Liver (tissue), 9 donors: Measurements from ENCODE around the gene MAPKAP1. TPM values are rescaled to one million over a fixed set of nuclear protein-coding genes. Genes with fewer than 3 reads are reported as not detected.

Source experiments
- DNase-seq: peaks from one replicate; pipeline ENCODE4 v3.0.0-alpha.2; 2017; ENCODE audit warnings: low spot score
- H3K27ac ChIP-seq, 2 donors: one replicate each; pipeline ENCODE4 v1.7.0; 2013; ENCODE audit warnings: inconsistent platforms in 2 of 2, low read length in 2 of 2, control low read depth in 1 of 2, low read depth in 1 of 2, mild to moderate bottlenecking in 1 of 2
- H3K27me3 ChIP-seq, 4 donors: one replicate each; pipeline versions ENCODE4 v1.6.1 to v1.7.0; 2013; ENCODE audit warnings: low read length in 3 of 4, inconsistent platforms in 1 of 4, mild to moderate bottlenecking in 1 of 4, moderate library complexity in 1 of 4; ENCODE audit not compliant: control insufficient read depth in 4 of 4, insufficient read depth in 4 of 4
- H3K36me3 ChIP-seq, 4 donors: one replicate each; pipeline versions ENCODE4 v1.6.1 to v1.7.0; 2013; ENCODE audit warnings: low read length in 3 of 4, mild to moderate bottlenecking in 3 of 4, low read depth in 1 of 4, moderate library complexity in 1 of 4; ENCODE audit not compliant: control insufficient read depth in 4 of 4, insufficient read depth in 3 of 4
- H3K4me1 ChIP-seq, 4 donors: one replicate each; pipeline versions ENCODE4 v1.6.1 to v1.7.0; 2013; ENCODE audit warnings: low read length in 3 of 4, mild to moderate bottlenecking in 3 of 4, moderate library complexity in 1 of 4; ENCODE audit not compliant: control insufficient read depth in 4 of 4, insufficient read depth in 4 of 4
- H3K4me3 ChIP-seq, 3 donors: one replicate each; pipeline versions ENCODE4 v1.6.1 to v1.7.0; 2013; ENCODE audit warnings: low read length in 3 of 3, control low read depth in 1 of 3, low read depth in 1 of 3, mild to moderate bottlenecking in 1 of 3
- H3K9ac ChIP-seq, 2 donors: one replicate each; pipeline ENCODE4 v1.7.0; 2013; ENCODE audit warnings: low read length in 2 of 2, mild to moderate bottlenecking in 2 of 2, moderate library complexity in 2 of 2, control low read depth in 1 of 2, low read depth in 1 of 2
- H3K9me3 ChIP-seq, 4 donors: one replicate each; pipeline versions ENCODE4 v1.6.1 to v1.7.0; 2013; ENCODE audit warnings: low read length in 3 of 4; ENCODE audit not compliant: control insufficient read depth in 4 of 4
- EGR1 ChIP-seq, 2 donors: IDR thresholded peaks; 2 replicates each; pipeline ENCODE4 v1.6.1; 2016 to 2018; ENCODE audit warnings: antibody characterized with exemption in 2 of 2, low read depth in 2 of 2
- FOXA2 ChIP-seq: IDR thresholded peaks from 2 replicates; pipeline ENCODE4 v1.6.1; 2016; ENCODE audit warnings: antibody characterized with exemption
- GABPA ChIP-seq, 2 donors: IDR thresholded peaks in 1 of 2; conservative IDR thresholded peaks in 1 of 2; 2 replicates each; pipeline ENCODE4 v1.6.1; 2016; ENCODE audit warnings: antibody characterized with exemption in 2 of 2, mild to moderate bottlenecking in 1 of 2, moderate library complexity in 1 of 2
- HNF4A ChIP-seq, 2 donors: conservative IDR thresholded peaks; 2 replicates each; pipeline ENCODE4 v1.6.1; 2016; ENCODE audit warnings: antibody characterized with exemption in 2 of 2, mild to moderate bottlenecking in 2 of 2
- HNF4G ChIP-seq: IDR thresholded peaks from 2 replicates; pipeline ENCODE4 v1.6.1; 2016; ENCODE audit warnings: antibody characterized with exemption
- RAD21 ChIP-seq, 2 donors: IDR thresholded peaks; 2 replicates each; pipeline ENCODE4 v1.6.1; 2016; ENCODE audit warnings: antibody characterized with exemption in 2 of 2, mild to moderate bottlenecking in 2 of 2
- RXRA ChIP-seq, 2 donors: IDR thresholded peaks; 2 replicates each; pipeline ENCODE4 v1.6.1; 2017 to 2018; ENCODE audit warnings: antibody characterized with exemption in 2 of 2, mild to moderate bottlenecking in 1 of 2
- SP1 ChIP-seq: IDR thresholded peaks from 2 replicates; pipeline ENCODE4 v1.6.1; 2018; ENCODE audit warnings: antibody characterized with exemption, mild to moderate bottlenecking
- WGBS: extraction: QIAGEN DNeasy Blood & Tissue Kit; methylation state at CpG from one replicate; pipeline ENCODE4 v1.1.7; 2013; 5-methylcytosine and 5-hydroxymethylcytosine counted together
- polyA plus RNA-seq, 2 donors: library from polyadenylated mRNA; stranded (reverse) in 1 of 2; unstranded in 1 of 2; fragments of 200-250 nt in 1 of 2; fragments of >200 nt in 1 of 2; fragmentation: Nextera tagmentation in 1 of 2; extraction: Ambion mirVana in 1 of 2; gene quantifications; one replicate each; pipeline versions ENCODE4 v1.2.1 to v1.2.3, GENCODE V29; 2013 to 2015
- total RNA-seq, 2 donors: library from RNA; depleted of rRNA; stranded (reverse); fragments of >200 nt; gene quantifications; one replicate each; pipeline ENCODE4 v1.2.3, GENCODE V29; 2014
- TF ChIP-seq, protein P1 (sequence below): IDR thresholded peaks from 2 replicates; pipeline ENCODE4 v1.6.1; 2016; ENCODE audit warnings: antibody characterized with exemption, mild to moderate bottlenecking
- TF ChIP-seq, protein P2 (sequence below): IDR thresholded peaks from 2 replicates; pipeline ENCODE4 v1.6.1; 2016; ENCODE audit warnings: antibody characterized with exemption
- TF ChIP-seq, protein P3 (sequence below): IDR thresholded peaks from 2 replicates; pipeline ENCODE4 v1.6.1; 2016; ENCODE audit warnings: antibody characterized with exemption
- TF ChIP-seq, protein P4 (sequence below): fragments of 150-350 bp; IDR thresholded peaks from 2 replicates; pipeline ENCODE4 v1.5.1; 2017; ENCODE audit warnings: improper control_type of control experiment, low read depth, low read length; ENCODE audit not compliant: missing input control
- donor health status: healthy.
- donor health status: healthy.
- donor health status: healthy.
- donor health status: healthy.
- donor health status: healthy.

Gene MAPKAP1
- total and polyA plus RNA-seq, 4 donors: 23.6 to 55.9 (median 32.7) TPM

DNA sequence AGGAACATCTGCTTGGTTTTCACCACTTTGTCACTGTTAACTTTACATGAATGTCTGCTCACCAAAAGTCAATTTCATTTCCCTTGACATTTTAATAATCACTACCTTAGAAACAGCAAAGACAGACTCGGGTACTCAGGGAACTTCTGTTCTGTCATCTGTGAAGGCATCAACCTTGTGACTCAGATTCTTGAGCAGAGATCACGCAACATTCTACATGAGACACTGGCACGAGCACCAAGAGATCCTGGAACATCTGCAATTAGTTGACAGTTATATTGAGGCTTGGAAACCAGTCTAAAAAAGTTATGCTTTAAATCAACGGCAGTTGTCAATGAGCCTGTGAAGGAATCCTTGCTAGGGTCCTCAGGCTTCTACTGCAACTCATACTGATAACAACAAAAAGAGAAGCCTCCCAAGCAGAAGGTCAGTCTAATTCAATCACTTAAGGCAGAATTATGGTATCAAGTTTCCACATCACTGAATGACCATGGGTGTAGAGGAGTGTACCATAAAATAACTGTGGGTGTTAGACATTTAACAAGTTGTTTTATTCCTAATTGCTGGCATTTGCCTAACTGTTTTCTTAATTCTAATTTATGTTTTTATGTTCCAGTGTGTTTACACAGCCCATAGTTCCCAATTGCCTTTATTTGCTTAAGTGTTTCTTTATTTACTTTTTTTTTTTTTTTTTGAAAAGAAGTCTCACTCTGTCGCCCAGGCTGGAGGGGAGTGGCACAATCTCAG lies 36.8 kb upstream of the MAPKAP1 start:
- no peak for DNase-seq
- Histone ChIP-seq H3K36me3 (no peaks in the 10 kb centered on the region), H3K4me3 (no peak overlapping the region), H3K9ac (no peak overlapping the region), H3K27ac (no peak overlapping the region), H3K4me1 (peaks cover 0 to 11% (median 7%) of the 10 kb centered on the region in 4 donors), H3K27me3 (no peaks in the 10 kb centered on the region), H3K9me3 (no peaks in the 10 kb centered on the region)
- no peak for TF ChIP-seq SP1
- TF ChIP-seq, protein P1, sequence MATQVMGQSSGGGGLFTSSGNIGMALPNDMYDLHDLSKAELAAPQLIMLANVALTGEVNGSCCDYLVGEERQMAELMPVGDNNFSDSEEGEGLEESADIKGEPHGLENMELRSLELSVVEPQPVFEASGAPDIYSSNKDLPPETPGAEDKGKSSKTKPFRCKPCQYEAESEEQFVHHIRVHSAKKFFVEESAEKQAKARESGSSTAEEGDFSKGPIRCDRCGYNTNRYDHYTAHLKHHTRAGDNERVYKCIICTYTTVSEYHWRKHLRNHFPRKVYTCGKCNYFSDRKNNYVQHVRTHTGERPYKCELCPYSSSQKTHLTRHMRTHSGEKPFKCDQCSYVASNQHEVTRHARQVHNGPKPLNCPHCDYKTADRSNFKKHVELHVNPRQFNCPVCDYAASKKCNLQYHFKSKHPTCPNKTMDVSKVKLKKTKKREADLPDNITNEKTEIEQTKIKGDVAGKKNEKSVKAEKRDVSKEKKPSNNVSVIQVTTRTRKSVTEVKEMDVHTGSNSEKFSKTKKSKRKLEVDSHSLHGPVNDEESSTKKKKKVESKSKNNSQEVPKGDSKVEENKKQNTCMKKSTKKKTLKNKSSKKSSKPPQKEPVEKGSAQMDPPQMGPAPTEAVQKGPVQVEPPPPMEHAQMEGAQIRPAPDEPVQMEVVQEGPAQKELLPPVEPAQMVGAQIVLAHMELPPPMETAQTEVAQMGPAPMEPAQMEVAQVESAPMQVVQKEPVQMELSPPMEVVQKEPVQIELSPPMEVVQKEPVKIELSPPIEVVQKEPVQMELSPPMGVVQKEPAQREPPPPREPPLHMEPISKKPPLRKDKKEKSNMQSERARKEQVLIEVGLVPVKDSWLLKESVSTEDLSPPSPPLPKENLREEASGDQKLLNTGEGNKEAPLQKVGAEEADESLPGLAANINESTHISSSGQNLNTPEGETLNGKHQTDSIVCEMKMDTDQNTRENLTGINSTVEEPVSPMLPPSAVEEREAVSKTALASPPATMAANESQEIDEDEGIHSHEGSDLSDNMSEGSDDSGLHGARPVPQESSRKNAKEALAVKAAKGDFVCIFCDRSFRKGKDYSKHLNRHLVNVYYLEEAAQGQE: no peak
- no peak for TF ChIP-seq FOXA2
- no peak for TF ChIP-seq RXRA (IDR thresholded peaks at IDR 0.05)
- TF ChIP-seq, protein P2, sequence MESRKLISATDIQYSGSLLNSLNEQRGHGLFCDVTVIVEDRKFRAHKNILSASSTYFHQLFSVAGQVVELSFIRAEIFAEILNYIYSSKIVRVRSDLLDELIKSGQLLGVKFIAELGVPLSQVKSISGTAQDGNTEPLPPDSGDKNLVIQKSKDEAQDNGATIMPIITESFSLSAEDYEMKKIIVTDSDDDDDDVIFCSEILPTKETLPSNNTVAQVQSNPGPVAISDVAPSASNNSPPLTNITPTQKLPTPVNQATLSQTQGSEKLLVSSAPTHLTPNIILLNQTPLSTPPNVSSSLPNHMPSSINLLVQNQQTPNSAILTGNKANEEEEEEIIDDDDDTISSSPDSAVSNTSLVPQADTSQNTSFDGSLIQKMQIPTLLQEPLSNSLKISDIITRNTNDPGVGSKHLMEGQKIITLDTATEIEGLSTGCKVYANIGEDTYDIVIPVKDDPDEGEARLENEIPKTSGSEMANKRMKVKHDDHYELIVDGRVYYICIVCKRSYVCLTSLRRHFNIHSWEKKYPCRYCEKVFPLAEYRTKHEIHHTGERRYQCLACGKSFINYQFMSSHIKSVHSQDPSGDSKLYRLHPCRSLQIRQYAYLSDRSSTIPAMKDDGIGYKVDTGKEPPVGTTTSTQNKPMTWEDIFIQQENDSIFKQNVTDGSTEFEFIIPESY: no peak
- TF ChIP-seq HNF4A (conservative IDR thresholded peaks at IDR 0.05): no peak
- WGBS: 73% methylated on average over 5 of the region's 5 CpGs

GRCh38 chr9:125742657-125743056 lies 35.6 kb upstream of the MAPKAP1 start:
- H3K36me3 ChIP-seq: no peaks in the 10 kb centered on the region
- no peak overlapping the region for H3K27ac ChIP-seq
- DNase-seq: no peak
- no peak overlapping the region for H3K4me3 ChIP-seq
- H3K27me3 ChIP-seq: no peaks in the 10 kb centered on the region
- 92% methylated on average over 3 of the region's 3 CpGs for WGBS
- peaks cover 0 to 10% (median 4%) of the 10 kb centered on the region in 4 donors for H3K4me1 ChIP-seq
- H3K9me3 ChIP-seq: no peaks in the 10 kb centered on the region
- H3K9ac ChIP-seq: no peak overlapping the region
- TF ChIP-seq, protein P3, sequence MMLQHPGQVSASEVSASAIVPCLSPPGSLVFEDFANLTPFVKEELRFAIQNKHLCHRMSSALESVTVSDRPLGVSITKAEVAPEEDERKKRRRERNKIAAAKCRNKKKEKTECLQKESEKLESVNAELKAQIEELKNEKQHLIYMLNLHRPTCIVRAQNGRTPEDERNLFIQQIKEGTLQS: no peak
- TF ChIP-seq, protein P4, sequence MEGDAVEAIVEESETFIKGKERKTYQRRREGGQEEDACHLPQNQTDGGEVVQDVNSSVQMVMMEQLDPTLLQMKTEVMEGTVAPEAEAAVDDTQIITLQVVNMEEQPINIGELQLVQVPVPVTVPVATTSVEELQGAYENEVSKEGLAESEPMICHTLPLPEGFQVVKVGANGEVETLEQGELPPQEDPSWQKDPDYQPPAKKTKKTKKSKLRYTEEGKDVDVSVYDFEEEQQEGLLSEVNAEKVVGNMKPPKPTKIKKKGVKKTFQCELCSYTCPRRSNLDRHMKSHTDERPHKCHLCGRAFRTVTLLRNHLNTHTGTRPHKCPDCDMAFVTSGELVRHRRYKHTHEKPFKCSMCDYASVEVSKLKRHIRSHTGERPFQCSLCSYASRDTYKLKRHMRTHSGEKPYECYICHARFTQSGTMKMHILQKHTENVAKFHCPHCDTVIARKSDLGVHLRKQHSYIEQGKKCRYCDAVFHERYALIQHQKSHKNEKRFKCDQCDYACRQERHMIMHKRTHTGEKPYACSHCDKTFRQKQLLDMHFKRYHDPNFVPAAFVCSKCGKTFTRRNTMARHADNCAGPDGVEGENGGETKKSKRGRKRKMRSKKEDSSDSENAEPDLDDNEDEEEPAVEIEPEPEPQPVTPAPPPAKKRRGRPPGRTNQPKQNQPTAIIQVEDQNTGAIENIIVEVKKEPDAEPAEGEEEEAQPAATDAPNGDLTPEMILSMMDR: no peak

- DNase-seq: no peak
- Histone ChIP-seq H3K36me3 (no peaks in the 10 kb centered on the region), H3K9me3 (no peaks in the 10 kb centered on the region), H3K27me3 (no peaks in the 10 kb centered on the region), H3K4me3 (no peak overlapping the region), H3K9ac (no peak overlapping the region), H3K4me1 (no peaks in the 10 kb centered on the region), H3K27ac (no peak overlapping the region)
- WGBS: 83% methylated on average over 3 of the region's 3 CpGs
- TF ChIP-seq RAD21 (IDR thresholded peaks at IDR 0.05): no peak
- TF ChIP-seq, protein P1: no peak
- TF ChIP-seq FOXA2: no peak
- TF ChIP-seq, protein P2: no peak
- TF ChIP-seq GABPA (IDR thresholded peaks at IDR 0.05 in 1 of 2, conservative IDR thresholded peaks at IDR 0.05 in 1 of 2): no peak
- TF ChIP-seq HNF4G: no peak
- TF ChIP-seq EGR1 (IDR thresholded peaks at IDR 0.05; ENCODE audit: low read depth in 2 of 2): no peak
Observed at GRCh38 chr9:125739436-125739835, 32.4 kb upstream of the MAPKAP1 start.
